Nephron progenitor cell (in vitro differentiated cells): ENCODE measurements around the gene NUP50.

Source experiments
- DNase-seq: peaks from one replicate; pipeline ENCODE4 v3.0.0; 2021
- H3K27ac Mint-ChIP-seq: 2 replicates; pipeline ENCODE4 v1.8.0; 2021; ENCODE audit warnings: mild to moderate bottlenecking, moderate library complexity, mixed read lengths
- H3K27me3 Mint-ChIP-seq: 2 replicates; pipeline ENCODE4 v1.8.0; 2021; ENCODE audit warnings: mild to moderate bottlenecking, low read depth, mixed read lengths; ENCODE audit not compliant: poor library complexity
- H3K36me3 Mint-ChIP-seq: 2 replicates; pipeline ENCODE4 v1.8.0; 2021; ENCODE audit warnings: low read depth, mixed read lengths
- H3K4me1 Mint-ChIP-seq: 2 replicates; pipeline ENCODE4 v1.8.0; 2021; ENCODE audit warnings: mixed read lengths
- H3K4me3 Mint-ChIP-seq: 2 replicates; pipeline ENCODE4 v1.8.0; 2021; ENCODE audit warnings: mild to moderate bottlenecking, moderate library complexity, mixed read lengths
- H3K9me3 Mint-ChIP-seq: 2 replicates; pipeline ENCODE4 v1.8.0; 2021; ENCODE audit warnings: mild to moderate bottlenecking, moderate library complexity, mixed read lengths
- TF ChIP-seq, protein P1 (sequence below): fragments of 200-600 bp; sonication (generic); IDR thresholded peaks from 2 replicates; pipeline ENCODE4 v1.5.0; 2021; ENCODE audit warnings: antibody characterized with exemption

The NUP50 gene

DNA sequence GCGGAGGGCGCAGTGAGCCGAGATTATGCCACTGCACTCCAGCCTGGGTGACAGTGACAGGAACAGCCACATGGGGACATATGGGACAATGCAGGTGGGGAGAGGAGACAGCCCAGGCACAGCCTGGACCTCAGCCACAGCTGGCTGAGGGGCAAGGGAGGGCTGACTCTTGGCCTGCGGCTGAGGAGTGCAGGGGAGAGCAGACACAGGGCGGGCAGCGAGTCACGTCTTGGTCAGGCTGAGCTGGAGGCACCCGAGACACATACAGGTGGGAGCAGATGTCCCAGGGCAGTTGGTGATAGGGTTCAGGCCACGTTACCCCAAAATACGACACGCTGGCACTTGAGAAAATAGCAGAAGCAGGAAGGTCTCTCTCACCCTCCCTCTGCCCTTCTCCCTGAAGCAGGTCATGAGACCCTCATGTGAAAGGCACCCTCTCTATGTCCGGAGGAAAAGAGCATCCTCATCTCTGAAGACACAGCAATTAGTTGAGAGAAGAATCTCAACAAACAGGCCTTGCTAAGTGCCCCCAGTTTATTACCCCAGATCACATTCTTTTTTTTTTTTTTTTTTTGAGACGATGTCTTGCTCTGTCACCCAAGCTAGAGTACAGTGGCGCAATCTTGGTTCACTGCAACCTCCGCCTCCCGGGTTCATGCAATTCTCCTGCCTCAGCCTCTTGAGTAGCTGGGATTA, 66.4 kb downstream of the NUP50 start:
- Mint-ChIP-seq H3K4me1 (peaks cover 55% of the 10 kb centered on the region), H3K27ac (no peak overlapping the region)

DNA sequence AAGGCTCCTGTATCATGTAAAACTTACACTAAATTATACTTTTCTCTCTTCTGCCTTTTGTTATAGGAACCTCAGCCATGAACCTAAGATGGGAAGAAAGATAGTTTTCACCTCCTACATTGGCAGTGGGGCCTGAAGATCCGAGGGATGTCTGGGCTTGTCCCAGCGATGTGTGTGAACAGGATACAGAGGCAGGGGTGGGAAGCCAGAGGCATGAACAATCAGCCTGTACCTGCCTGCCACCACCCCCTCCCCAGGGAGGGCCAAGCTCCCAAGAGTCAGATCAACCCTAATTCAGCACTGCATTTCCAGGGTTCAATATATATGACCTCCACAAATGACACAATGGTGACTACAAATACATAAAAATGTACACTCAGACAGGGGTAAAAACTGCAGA, 67.6 kb downstream of the NUP50 start:
- no peak for DNase-seq
- H3K9me3 Mint-ChIP-seq: no peaks in the 10 kb centered on the region
- no peaks in the 10 kb centered on the region for H3K36me3 Mint-ChIP-seq
- H3K4me3 Mint-ChIP-seq: no peak overlapping the region
- H3K27ac Mint-ChIP-seq: no peak overlapping the region
- peaks cover 49% of the 10 kb centered on the region for H3K4me1 Mint-ChIP-seq
- peaks cover 16% of the 10 kb centered on the region for H3K27me3 Mint-ChIP-seq
- TF ChIP-seq, protein P1, sequence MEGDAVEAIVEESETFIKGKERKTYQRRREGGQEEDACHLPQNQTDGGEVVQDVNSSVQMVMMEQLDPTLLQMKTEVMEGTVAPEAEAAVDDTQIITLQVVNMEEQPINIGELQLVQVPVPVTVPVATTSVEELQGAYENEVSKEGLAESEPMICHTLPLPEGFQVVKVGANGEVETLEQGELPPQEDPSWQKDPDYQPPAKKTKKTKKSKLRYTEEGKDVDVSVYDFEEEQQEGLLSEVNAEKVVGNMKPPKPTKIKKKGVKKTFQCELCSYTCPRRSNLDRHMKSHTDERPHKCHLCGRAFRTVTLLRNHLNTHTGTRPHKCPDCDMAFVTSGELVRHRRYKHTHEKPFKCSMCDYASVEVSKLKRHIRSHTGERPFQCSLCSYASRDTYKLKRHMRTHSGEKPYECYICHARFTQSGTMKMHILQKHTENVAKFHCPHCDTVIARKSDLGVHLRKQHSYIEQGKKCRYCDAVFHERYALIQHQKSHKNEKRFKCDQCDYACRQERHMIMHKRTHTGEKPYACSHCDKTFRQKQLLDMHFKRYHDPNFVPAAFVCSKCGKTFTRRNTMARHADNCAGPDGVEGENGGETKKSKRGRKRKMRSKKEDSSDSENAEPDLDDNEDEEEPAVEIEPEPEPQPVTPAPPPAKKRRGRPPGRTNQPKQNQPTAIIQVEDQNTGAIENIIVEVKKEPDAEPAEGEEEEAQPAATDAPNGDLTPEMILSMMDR: no peak

More for the DNA sequence above, 66.4 kb downstream of the NUP50 start:
- Mint-ChIP-seq H3K36me3 (no peaks in the 10 kb centered on the region), H3K4me3 (no peak overlapping the region), H3K27me3 (peaks cover 14% of the 10 kb centered on the region), H3K9me3 (no peaks in the 10 kb centered on the region)
- DNase-seq: no peak
- TF ChIP-seq, protein P1: no peak

DNA sequence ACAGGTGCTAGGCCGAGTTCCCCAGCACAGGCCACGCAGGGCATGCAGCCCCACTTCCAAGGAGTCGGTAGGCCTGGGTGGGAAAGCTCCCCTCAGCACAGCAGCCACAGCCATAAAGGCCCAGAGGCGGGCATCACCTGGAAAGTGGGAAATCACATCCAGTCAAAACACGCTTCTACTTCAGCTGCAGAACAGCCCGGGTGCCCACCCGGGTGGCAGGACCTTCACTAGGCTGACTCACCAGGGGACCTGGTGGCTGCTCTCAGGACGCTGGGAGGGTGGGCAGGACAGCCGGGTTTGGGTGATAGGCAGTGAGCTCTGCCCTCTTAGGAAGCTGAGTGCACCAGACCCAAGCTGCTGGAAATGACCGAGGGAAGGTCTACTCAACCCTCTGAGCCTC, 69.7 kb downstream of the NUP50 start:
- H3K4me1 Mint-ChIP-seq: peaks cover 49% of the 10 kb centered on the region
- no peaks in the 10 kb centered on the region for H3K9me3 Mint-ChIP-seq

GRCh38 chr22:45233827-45234226, 70.1 kb downstream of the NUP50 start:
- Mint-ChIP-seq H3K9me3 (no peaks in the 10 kb centered on the region), H3K4me1 (peaks cover 53% of the 10 kb centered on the region), H3K27ac (no peak overlapping the region), H3K36me3 (no peaks in the 10 kb centered on the region), H3K27me3 (peaks cover 6% of the 10 kb centered on the region), H3K4me3 (no peak overlapping the region)
- TF ChIP-seq, protein P1: no peak
- no peak for DNase-seq

More for the DNA sequence above, 69.7 kb downstream of the NUP50 start:
- TF ChIP-seq, protein P1: no peak
- no peaks in the 10 kb centered on the region for H3K36me3 Mint-ChIP-seq
- H3K27me3 Mint-ChIP-seq: peaks cover 6% of the 10 kb centered on the region
- no peak overlapping the region for H3K4me3 Mint-ChIP-seq
- DNase-seq: no peak
- H3K27ac Mint-ChIP-seq: no peak overlapping the region

- H3K9me3 Mint-ChIP-seq: no peaks in the 10 kb centered on the region
- DNase-seq: no peak
These were observed 71.5 kb downstream of the NUP50 start for GRCh38 chr22:45235101-45235777.

More at GRCh38 chr22:45235101-45235777, 71.5 kb downstream of the NUP50 start:
- H3K4me3 Mint-ChIP-seq: no peak overlapping the region
- no peaks in the 10 kb centered on the region for H3K36me3 Mint-ChIP-seq
- H3K27ac Mint-ChIP-seq: no peak overlapping the region
- H3K27me3 Mint-ChIP-seq: peaks cover 3% of the 10 kb centered on the region
- TF ChIP-seq, protein P1: no peak
- peaks cover 63% of the 10 kb centered on the region for H3K4me1 Mint-ChIP-seq
